GM23338 (cell line): Measurements from ENCODE around the gene TWIST2. TPM values are rescaled to one million over a fixed set of nuclear protein-coding genes. Genes with fewer than 3 reads are reported as not detected.

Source experiments
- ATAC-seq: fragments of 200-7000 bp; cut with Tn5 transposase; 3 replicates; pipeline ENCODE4 v1.9.1; 2020
- DNase-seq: peaks from one replicate; pipeline ENCODE4 v3.0.0-alpha.2; 2015; ENCODE audit warnings: low spot score
- H2AFZ ChIP-seq: fragments of 200-600 bp; sonication (generic); 2 replicates; pipeline ENCODE4 v1.8.0; 2016; ENCODE audit warnings: antibody characterized with exemption, mild to moderate bottlenecking, moderate library complexity
- H3F3A ChIP-seq: fragments of 200-600 bp; sonication (generic); replicated peaks from 2 replicates; pipeline ENCODE4 v1.8.0; 2017; ENCODE audit warnings: antibody characterized with exemption, mixed run types, low read depth
- H3K27ac ChIP-seq: fragments of 200-600 bp; sonication (generic); 2 replicates; pipeline ENCODE4 v1.6.1; 2016; ENCODE audit warnings: low read depth
- H3K27me3 ChIP-seq: fragments of 200-600 bp; sonication (generic); 2 replicates; pipeline ENCODE4 v1.8.0; 2016; ENCODE audit warnings: mild to moderate bottlenecking, mixed run types, moderate library complexity; ENCODE audit not compliant: insufficient read depth
- H3K36me3 ChIP-seq: fragments of 200-600 bp; sonication (generic); 2 replicates; pipeline ENCODE4 v1.8.0; 2016; ENCODE audit warnings: mild to moderate bottlenecking; ENCODE audit not compliant: insufficient read depth
- H3K4me1 ChIP-seq: fragments of 200-600 bp; sonication (generic); 2 replicates; pipeline ENCODE4 v1.8.0; 2016; ENCODE audit warnings: mild to moderate bottlenecking, moderate library complexity; ENCODE audit not compliant: insufficient read depth
- H3K4me2 ChIP-seq: fragments of 200-600 bp; sonication (generic); 2 replicates; pipeline ENCODE4 v1.7.1; 2017; ENCODE audit warnings: mixed run types
- H3K4me3 ChIP-seq: fragments of 200-600 bp; sonication (generic); 2 replicates; pipeline ENCODE4 v1.6.1; 2016; ENCODE audit warnings: mixed run types
- H3K79me2 ChIP-seq: fragments of 200-600 bp; sonication (generic); replicated peaks from 2 replicates; pipeline ENCODE4 v1.8.0; 2017; ENCODE audit warnings: mild to moderate bottlenecking; ENCODE audit not compliant: insufficient read depth
- H3K9me2 ChIP-seq: fragments of 200-600 bp; sonication (generic); 2 replicates; pipeline ENCODE4 v1.8.0; 2017; ENCODE audit not compliant: insufficient read depth
- H4K20me1 ChIP-seq: fragments of 200-600 bp; sonication (generic); replicated peaks from 2 replicates; pipeline ENCODE4 v1.8.0; 2017; ENCODE audit warnings: mild to moderate bottlenecking; ENCODE audit not compliant: insufficient read depth
- H3K27ac Mint-ChIP-seq: 2 replicates; pipeline ENCODE4 v1.8.0; 2020; ENCODE audit warnings: inconsistent platforms, mild to moderate bottlenecking, moderate library complexity, mixed read lengths
- H3K27me3 Mint-ChIP-seq: 3 replicates; pipeline ENCODE4 v1.8.0; 2022; ENCODE audit warnings: low read depth, mild to moderate bottlenecking, moderate library complexity, mixed read lengths, inconsistent platforms; ENCODE audit not compliant: insufficient read depth, poor library complexity
- H3K36me3 Mint-ChIP-seq: 3 replicates; pipeline ENCODE4 v1.8.0; 2021; ENCODE audit warnings: low read depth, mild to moderate bottlenecking, inconsistent platforms, moderate library complexity, mixed read lengths
- H3K4me1 Mint-ChIP-seq: 3 replicates; pipeline ENCODE4 v1.8.0; 2020; ENCODE audit warnings: mild to moderate bottlenecking, inconsistent platforms, mixed read lengths
- H3K4me3 Mint-ChIP-seq: 3 replicates; pipeline ENCODE4 v1.8.0; 2021; ENCODE audit warnings: moderate library complexity, mild to moderate bottlenecking, inconsistent platforms, mixed read lengths
- H3K9me3 Mint-ChIP-seq: 3 replicates; pipeline ENCODE4 v1.8.0; 2020; ENCODE audit warnings: moderate library complexity, mild to moderate bottlenecking, inconsistent platforms, mixed read lengths
- CREB1 ChIP-seq: fragments of 250-450 bp; sonication (Bioruptor Pico); IDR thresholded peaks from 2 replicates; pipeline ENCODE4 v1.5.0; 2020; ENCODE audit warnings: low read depth, mild to moderate bottlenecking, moderate library complexity
- EZH2 ChIP-seq: fragments of 200-600 bp; sonication (generic); IDR thresholded peaks from one replicate; pipeline ENCODE4 v1.8.0; 2017; ENCODE audit warnings: antibody characterized with exemption, mild to moderate bottlenecking, low read depth; ENCODE audit not compliant: unreplicated experiment
- EZH2phosphoT487 ChIP-seq: fragments of 200-600 bp; sonication (generic); IDR thresholded peaks from one replicate; pipeline ENCODE4 v1.8.1; 2018; ENCODE audit warnings: antibody characterized with exemption; ENCODE audit not compliant: unreplicated experiment
- NANOG ChIP-seq: IDR thresholded peaks from 2 replicates; pipeline ENCODE4 v1.6.1; 2016; ENCODE audit warnings: antibody characterized with exemption, borderline replicate concordance
- POLR2AphosphoS5 ChIP-seq: IDR thresholded peaks from 2 replicates; pipeline ENCODE4 v1.6.1; 2016; ENCODE audit warnings: antibody characterized with exemption, low read depth
- REST ChIP-seq: IDR thresholded peaks from one replicate; pipeline ENCODE4 v1.6.1; 2018; ENCODE audit warnings: antibody characterized with exemption; ENCODE audit not compliant: unreplicated experiment
- STAT1 ChIP-seq: IDR thresholded peaks from one replicate; pipeline ENCODE4 v1.6.1; 2016; ENCODE audit warnings: antibody characterized with exemption; ENCODE audit not compliant: unreplicated experiment
- ZNF114 ChIP-seq: fragments of 250-450 bp; sonication (Bioruptor Pico); IDR thresholded peaks from 2 replicates; pipeline ENCODE4 v1.5.0; 2020; ENCODE audit warnings: mild to moderate bottlenecking, moderate library complexity
- polyA plus RNA-seq: library from polyadenylated mRNA; unstranded; fragments of >200 nt; fragmentation: Nextera tagmentation; extraction: Ambion mirVana; gene quantifications from 2 replicates; pipeline ENCODE4 v1.2.1, GENCODE V29; 2016
- total RNA-seq: library from RNA; depleted of rRNA; stranded (reverse); fragments of >200 nt; shearing (Covaris generic); gene quantifications from 2 replicates; pipeline ENCODE4 v1.2.3, GENCODE V29; 2014
- TF ChIP-seq, protein P1 (sequence below): fragments of 250-450 bp; sonication (Bioruptor Pico); IDR thresholded peaks from 2 replicates; pipeline ENCODE4 v1.5.0; 2020; ENCODE audit warnings: mild to moderate bottlenecking, moderate library complexity
- TF ChIP-seq, protein P2 (sequence below): IDR thresholded peaks from 2 replicates; pipeline ENCODE4 v1.6.1; 2016; ENCODE audit warnings: antibody characterized with exemption
- TF ChIP-seq, protein P3 (sequence below), 2 experiments: fragments of 200-600 bp in 1 of 2; sonication (generic) in 1 of 2; conservative IDR thresholded peaks; 2 replicates each; pipeline versions ENCODE4 v1.5.1 to v1.6.1; 2016 to 2017; ENCODE audit warnings: antibody characterized with exemption in 2 of 2, low read depth in 2 of 2, mild to moderate bottlenecking in 2 of 2, moderate library complexity in 1 of 2

TWIST2 gene
- total and polyA plus RNA-seq, 2 experiments from 2014 or later = 7.0 to 12.5 TPM

GRCh38 chr2:238892204-238892500 lies 44.3 kb downstream of the TWIST2 start (continued):
- TF ChIP-seq, protein P1, sequence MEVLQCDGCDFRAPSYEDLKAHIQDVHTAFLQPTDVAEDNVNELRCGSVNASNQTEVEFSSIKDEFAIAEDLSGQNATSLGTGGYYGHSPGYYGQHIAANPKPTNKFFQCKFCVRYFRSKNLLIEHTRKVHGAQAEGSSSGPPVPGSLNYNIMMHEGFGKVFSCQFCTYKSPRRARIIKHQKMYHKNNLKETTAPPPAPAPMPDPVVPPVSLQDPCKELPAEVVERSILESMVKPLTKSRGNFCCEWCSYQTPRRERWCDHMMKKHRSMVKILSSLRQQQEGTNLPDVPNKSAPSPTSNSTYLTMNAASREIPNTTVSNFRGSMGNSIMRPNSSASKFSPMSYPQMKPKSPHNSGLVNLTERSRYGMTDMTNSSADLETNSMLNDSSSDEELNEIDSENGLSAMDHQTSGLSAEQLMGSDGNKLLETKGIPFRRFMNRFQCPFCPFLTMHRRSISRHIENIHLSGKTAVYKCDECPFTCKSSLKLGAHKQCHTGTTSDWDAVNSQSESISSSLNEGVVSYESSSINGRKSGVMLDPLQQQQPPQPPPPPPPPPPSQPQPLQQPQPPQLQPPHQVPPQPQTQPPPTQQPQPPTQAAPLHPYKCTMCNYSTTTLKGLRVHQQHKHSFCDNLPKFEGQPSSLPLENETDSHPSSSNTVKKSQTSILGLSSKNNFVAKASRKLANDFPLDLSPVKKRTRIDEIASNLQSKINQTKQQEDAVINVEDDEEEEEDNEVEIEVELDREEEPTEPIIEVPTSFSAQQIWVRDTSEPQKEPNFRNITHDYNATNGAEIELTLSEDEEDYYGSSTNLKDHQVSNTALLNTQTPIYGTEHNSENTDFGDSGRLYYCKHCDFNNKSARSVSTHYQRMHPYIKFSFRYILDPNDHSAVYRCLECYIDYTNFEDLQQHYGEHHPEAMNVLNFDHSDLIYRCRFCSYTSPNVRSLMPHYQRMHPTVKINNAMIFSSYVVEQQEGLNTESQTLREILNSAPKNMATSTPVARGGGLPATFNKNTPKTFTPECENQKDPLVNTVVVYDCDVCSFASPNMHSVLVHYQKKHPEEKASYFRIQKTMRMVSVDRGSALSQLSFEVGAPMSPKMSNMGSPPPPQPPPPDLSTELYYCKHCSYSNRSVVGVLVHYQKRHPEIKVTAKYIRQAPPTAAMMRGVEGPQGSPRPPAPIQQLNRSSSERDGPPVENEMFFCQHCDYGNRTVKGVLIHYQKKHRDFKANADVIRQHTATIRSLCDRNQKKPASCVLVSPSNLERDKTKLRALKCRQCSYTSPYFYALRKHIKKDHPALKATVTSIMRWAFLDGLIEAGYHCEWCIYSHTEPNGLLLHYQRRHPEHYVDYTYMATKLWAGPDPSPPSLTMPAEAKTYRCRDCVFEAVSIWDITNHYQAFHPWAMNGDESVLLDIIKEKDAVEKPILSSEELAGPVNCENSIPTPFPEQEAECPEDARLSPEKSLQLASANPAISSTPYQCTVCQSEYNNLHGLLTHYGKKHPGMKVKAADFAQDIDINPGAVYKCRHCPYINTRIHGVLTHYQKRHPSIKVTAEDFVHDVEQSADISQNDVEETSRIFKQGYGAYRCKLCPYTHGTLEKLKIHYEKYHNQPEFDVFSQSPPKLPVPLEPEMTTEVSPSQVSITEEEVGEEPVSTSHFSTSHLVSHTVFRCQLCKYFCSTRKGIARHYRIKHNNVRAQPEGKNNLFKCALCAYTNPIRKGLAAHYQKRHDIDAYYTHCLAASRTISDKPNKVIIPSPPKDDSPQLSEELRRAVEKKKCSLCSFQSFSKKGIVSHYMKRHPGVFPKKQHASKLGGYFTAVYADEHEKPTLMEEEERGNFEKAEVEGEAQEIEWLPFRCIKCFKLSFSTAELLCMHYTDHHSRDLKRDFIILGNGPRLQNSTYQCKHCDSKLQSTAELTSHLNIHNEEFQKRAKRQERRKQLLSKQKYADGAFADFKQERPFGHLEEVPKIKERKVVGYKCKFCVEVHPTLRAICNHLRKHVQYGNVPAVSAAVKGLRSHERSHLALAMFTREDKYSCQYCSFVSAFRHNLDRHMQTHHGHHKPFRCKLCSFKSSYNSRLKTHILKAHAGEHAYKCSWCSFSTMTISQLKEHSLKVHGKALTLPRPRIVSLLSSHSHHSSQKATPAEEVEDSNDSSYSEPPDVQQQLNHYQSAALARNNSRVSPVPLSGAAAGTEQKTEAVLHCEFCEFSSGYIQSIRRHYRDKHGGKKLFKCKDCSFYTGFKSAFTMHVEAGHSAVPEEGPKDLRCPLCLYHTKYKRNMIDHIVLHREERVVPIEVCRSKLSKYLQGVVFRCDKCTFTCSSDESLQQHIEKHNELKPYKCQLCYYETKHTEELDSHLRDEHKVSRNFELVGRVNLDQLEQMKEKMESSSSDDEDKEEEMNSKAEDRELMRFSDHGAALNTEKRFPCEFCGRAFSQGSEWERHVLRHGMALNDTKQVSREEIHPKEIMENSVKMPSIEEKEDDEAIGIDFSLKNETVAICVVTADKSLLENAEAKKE = no peak
- TF ChIP-seq ZNF114 (CRISPR knock-in tag) (no peak), EZH2 (no peak), NANOG (no peak), STAT1 (no peak), EZH2phosphoT487 (no peak), CREB1 (CRISPR knock-in tag) (no peak)
- TF ChIP-seq, protein P2, sequence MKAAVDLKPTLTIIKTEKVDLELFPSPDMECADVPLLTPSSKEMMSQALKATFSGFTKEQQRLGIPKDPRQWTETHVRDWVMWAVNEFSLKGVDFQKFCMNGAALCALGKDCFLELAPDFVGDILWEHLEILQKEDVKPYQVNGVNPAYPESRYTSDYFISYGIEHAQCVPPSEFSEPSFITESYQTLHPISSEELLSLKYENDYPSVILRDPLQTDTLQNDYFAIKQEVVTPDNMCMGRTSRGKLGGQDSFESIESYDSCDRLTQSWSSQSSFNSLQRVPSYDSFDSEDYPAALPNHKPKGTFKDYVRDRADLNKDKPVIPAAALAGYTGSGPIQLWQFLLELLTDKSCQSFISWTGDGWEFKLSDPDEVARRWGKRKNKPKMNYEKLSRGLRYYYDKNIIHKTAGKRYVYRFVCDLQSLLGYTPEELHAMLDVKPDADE = no peak

DNA sequence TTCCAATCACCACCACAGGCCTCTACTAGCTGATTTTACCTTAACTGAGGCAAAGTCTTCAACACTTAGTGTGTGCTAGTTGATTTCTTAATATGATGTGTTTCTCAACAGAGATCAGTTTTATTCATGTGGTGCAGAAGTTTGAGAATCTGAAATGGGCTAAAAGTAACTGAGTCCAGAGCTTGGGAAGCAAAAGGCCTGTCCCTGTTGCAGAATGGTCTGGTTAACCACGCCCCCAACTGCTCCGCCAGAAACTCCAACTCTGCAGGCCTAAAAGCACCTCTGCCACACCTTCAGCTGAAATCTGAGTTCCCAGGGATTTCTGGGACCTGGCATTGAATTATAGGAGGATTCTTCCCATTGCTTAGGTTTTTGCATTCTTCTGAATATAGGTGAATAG lies 44.9 kb downstream of the TWIST2 start:
- Histone ChIP-seq H3K27me3 (no peaks in the 10 kb centered on the region), H3K4me2 (no peak overlapping the region), H3K4me3 (no peak overlapping the region), H3K36me3 (no peaks in the 10 kb centered on the region), H3K9me2 (no peaks in the 10 kb centered on the region), H4K20me1 (no peaks in the 10 kb centered on the region), H3K4me1 (no peaks in the 10 kb centered on the region), H2AFZ (no peak overlapping the region), H3K79me2 (no peaks in the 10 kb centered on the region), H3K27ac (no peak overlapping the region), H3F3A (no peaks in the 10 kb centered on the region)
- H3K27ac Mint-ChIP-seq = no peak overlapping the region
- no peak for DNase-seq
- no peak for ATAC-seq
- H3K36me3 Mint-ChIP-seq = no peaks in the 10 kb centered on the region
- peaks cover 11% of the 10 kb centered on the region for H3K4me1 Mint-ChIP-seq
- no peak overlapping the region for H3K4me3 Mint-ChIP-seq
- H3K27me3 Mint-ChIP-seq = no peaks in the 10 kb centered on the region
- no peaks in the 10 kb centered on the region for H3K9me3 Mint-ChIP-seq
- no peak for TF ChIP-seq CREB1 (CRISPR knock-in tag)
- no peak for TF ChIP-seq POLR2AphosphoS5
- TF ChIP-seq EZH2phosphoT487 = no peak
- TF ChIP-seq, protein P2 = no peak
- no peak for TF ChIP-seq EZH2
- TF ChIP-seq, protein P3, sequence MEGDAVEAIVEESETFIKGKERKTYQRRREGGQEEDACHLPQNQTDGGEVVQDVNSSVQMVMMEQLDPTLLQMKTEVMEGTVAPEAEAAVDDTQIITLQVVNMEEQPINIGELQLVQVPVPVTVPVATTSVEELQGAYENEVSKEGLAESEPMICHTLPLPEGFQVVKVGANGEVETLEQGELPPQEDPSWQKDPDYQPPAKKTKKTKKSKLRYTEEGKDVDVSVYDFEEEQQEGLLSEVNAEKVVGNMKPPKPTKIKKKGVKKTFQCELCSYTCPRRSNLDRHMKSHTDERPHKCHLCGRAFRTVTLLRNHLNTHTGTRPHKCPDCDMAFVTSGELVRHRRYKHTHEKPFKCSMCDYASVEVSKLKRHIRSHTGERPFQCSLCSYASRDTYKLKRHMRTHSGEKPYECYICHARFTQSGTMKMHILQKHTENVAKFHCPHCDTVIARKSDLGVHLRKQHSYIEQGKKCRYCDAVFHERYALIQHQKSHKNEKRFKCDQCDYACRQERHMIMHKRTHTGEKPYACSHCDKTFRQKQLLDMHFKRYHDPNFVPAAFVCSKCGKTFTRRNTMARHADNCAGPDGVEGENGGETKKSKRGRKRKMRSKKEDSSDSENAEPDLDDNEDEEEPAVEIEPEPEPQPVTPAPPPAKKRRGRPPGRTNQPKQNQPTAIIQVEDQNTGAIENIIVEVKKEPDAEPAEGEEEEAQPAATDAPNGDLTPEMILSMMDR (conservative IDR thresholded peaks at IDR 0.05; ENCODE audit: low read depth in 2 of 2) = no peak
- no peak for TF ChIP-seq ZNF114 (CRISPR knock-in tag)
- TF ChIP-seq NANOG = no peak
- no peak for TF ChIP-seq STAT1
- no peak for TF ChIP-seq REST
